MCF 10A (cell line): ENCODE measurements around the gene CTNNA2. TPM values are rescaled to one million over a fixed set of nuclear protein-coding genes. Genes with fewer than 3 reads are reported as not detected.

Experiments
- BruUV-seq: library from RNA; stranded (reverse); fragments of 400-500 nt; replicated peaks from 2 replicates; lab custom pipeline; 2021; lab: Mats Ljungman, UMichigan
- CTCF ChIA-PET: fragments of 300-600 bp; sonication (Branson Sonifier 250); formaldehyde crosslinking; extraction: SDS; loops from one replicate; lab custom pipeline; 2021; ENCODE audit warnings: antibody characterized with exemption, inconsistent platforms; lab: Yijun Ruan, JAX
- POLR2A ChIA-PET: fragments of 300-600, 350-650 bp; sonication (Branson Sonifier 250); formaldehyde crosslinking; extraction: SDS; loops from one replicate; lab custom pipeline; 2020; ENCODE audit warnings: antibody characterized with exemption, inconsistent platforms; lab: Yijun Ruan, JAX
- DNase-seq: peaks from one replicate; pipeline ENCODE4 v3.0.0-alpha.2; 2018; ENCODE audit not compliant: unreplicated experiment
- H3K27ac Mint-ChIP-seq: one replicate; pipeline ENCODE4 v1.8.0; 2022; ENCODE audit warnings: mild to moderate bottlenecking, low read depth, mixed read lengths; ENCODE audit not compliant: unreplicated experiment
- H3K27me3 Mint-ChIP-seq: one replicate; pipeline ENCODE4 v1.8.0; 2022; ENCODE audit warnings: mixed read lengths; ENCODE audit not compliant: insufficient read depth, unreplicated experiment
- H3K36me3 Mint-ChIP-seq: one replicate; pipeline ENCODE4 v1.8.0; 2022; ENCODE audit warnings: mild to moderate bottlenecking, moderate library complexity, mixed read lengths; ENCODE audit not compliant: insufficient read depth, unreplicated experiment
- H3K4me1 Mint-ChIP-seq: one replicate; pipeline ENCODE4 v1.8.0; 2022; ENCODE audit warnings: mixed read lengths; ENCODE audit not compliant: insufficient read depth, unreplicated experiment
- H3K4me3 Mint-ChIP-seq: one replicate; pipeline ENCODE4 v1.8.0; 2022; ENCODE audit warnings: mild to moderate bottlenecking, moderate library complexity, mixed read lengths; ENCODE audit not compliant: unreplicated experiment
- H3K9me3 Mint-ChIP-seq: one replicate; pipeline ENCODE4 v1.8.0; 2022; ENCODE audit warnings: mixed read lengths; ENCODE audit not compliant: unreplicated experiment
- intact Hi-C: fragments of 100-400 bp; cut with micrococcal nuclease; formaldehyde crosslinking; loops from 2 replicates; pipeline ENCODE4 v1.14.1; 2022
- total RNA-seq: library from RNA; stranded (reverse); gene quantifications from 2 replicates; pipeline ENCODE4 v1.2.3, GENCODE V29; 2022
- TF ChIP-seq, protein P1 (sequence below): fragments of 200-600 bp; IDR thresholded peaks from one replicate; pipeline ENCODE4 v1.8.0; 2022; ENCODE audit warnings: antibody characterized with exemption, mild to moderate bottlenecking; ENCODE audit not compliant: unreplicated experiment

CTNNA2 gene
- total RNA-seq, 1 experiment from 2014 or later, result not detected

DNA sequence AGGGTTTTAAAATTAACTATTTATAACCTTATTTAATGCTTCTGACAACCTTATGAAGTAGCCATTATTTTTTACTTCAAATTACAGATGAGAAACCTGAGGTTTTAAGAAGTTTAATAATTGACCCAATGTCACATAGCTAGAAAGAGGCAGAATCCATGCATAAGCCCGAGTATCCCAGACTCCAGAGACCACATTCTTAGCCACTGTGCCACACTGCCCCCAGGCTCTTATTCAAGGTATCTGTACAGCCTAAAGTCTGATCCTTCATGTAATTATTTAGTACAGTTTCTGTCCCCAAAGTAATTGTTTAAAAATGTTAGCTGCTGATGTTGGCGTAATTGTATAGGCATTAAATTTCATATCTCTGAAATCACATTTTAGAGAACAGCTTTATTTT lies 916.4 kb downstream of the CTNNA2 start:
- H3K4me1 Mint-ChIP-seq, result no peaks in the 10 kb centered on the region
- DNase-seq, result no peak
- H3K27ac Mint-ChIP-seq, result no peak overlapping the region
- H3K4me3 Mint-ChIP-seq, result no peak overlapping the region
- intact Hi-C loops, result no loop called here
- TF ChIP-seq, protein P1, sequence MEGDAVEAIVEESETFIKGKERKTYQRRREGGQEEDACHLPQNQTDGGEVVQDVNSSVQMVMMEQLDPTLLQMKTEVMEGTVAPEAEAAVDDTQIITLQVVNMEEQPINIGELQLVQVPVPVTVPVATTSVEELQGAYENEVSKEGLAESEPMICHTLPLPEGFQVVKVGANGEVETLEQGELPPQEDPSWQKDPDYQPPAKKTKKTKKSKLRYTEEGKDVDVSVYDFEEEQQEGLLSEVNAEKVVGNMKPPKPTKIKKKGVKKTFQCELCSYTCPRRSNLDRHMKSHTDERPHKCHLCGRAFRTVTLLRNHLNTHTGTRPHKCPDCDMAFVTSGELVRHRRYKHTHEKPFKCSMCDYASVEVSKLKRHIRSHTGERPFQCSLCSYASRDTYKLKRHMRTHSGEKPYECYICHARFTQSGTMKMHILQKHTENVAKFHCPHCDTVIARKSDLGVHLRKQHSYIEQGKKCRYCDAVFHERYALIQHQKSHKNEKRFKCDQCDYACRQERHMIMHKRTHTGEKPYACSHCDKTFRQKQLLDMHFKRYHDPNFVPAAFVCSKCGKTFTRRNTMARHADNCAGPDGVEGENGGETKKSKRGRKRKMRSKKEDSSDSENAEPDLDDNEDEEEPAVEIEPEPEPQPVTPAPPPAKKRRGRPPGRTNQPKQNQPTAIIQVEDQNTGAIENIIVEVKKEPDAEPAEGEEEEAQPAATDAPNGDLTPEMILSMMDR, result no peak
- H3K27me3 Mint-ChIP-seq, result no peaks in the 10 kb centered on the region
- ChIA-PET CTCF (interaction anchor here (0.6 kb wide), 1 partner anchor 1838 kb away, joined by 3 read pairs; no protein-coding TSS in a partner anchor), POLR2A (interaction anchor here (1.3 kb wide), 1 partner anchor 9 kb away, joined by 3 read pairs; no protein-coding TSS in a partner anchor)
- no peaks in the 10 kb centered on the region for H3K36me3 Mint-ChIP-seq
- no TSS peak for BruUV-seq
- H3K9me3 Mint-ChIP-seq, result no peaks in the 10 kb centered on the region

- POLR2A ChIA-PET, result interaction anchor here (1.0 kb wide), 1 partner anchor 8 kb away, joined by 3 read pairs; no protein-coding TSS in a partner anchor
- H3K27me3 Mint-ChIP-seq, result no peaks in the 10 kb centered on the region
- H3K9me3 Mint-ChIP-seq, result no peaks in the 10 kb centered on the region
- no peak overlapping the region for H3K27ac Mint-ChIP-seq
- no peak for DNase-seq
- CTCF ChIA-PET, result no interaction called here
- intact Hi-C loops, result no loop called here
- H3K4me3 Mint-ChIP-seq, result no peak overlapping the region
- H3K36me3 Mint-ChIP-seq, result no peaks in the 10 kb centered on the region
- BruUV-seq, result no TSS peak
- H3K4me1 Mint-ChIP-seq, result no peaks in the 10 kb centered on the region
- TF ChIP-seq, protein P1, result no peak
These were observed 925.1 kb downstream of the CTNNA2 start for GRCh38 chr2:80437959-80438358.

- H3K36me3 Mint-ChIP-seq, result no peaks in the 10 kb centered on the region
- intact Hi-C loops, result no loop called here
- TF ChIP-seq, protein P1, result no peak
- ChIA-PET POLR2A (interaction anchor here (1.0 kb wide), 1 partner anchor 9 kb away, joined by 3 read pairs; no protein-coding TSS in a partner anchor), CTCF (interaction anchor here (0.7 kb wide), 1 partner anchor 109 kb away, joined by 4 read pairs; no protein-coding TSS in a partner anchor)
- no peak overlapping the region for H3K27ac Mint-ChIP-seq
- no peak overlapping the region for H3K4me3 Mint-ChIP-seq
- no peak for DNase-seq
- H3K9me3 Mint-ChIP-seq, result no peaks in the 10 kb centered on the region
- H3K4me1 Mint-ChIP-seq, result no peaks in the 10 kb centered on the region
- no TSS peak for BruUV-seq
- H3K27me3 Mint-ChIP-seq, result no peaks in the 10 kb centered on the region
These were observed 925.8 kb downstream of the CTNNA2 start for GRCh38 chr2:80438686-80439085.

GRCh38 chr2:80454628-80455027 lies 941.8 kb downstream of the CTNNA2 start:
- Mint-ChIP-seq H3K4me3 (no peak overlapping the region), H3K36me3 (no peaks in the 10 kb centered on the region), H3K27me3 (no peaks in the 10 kb centered on the region), H3K4me1 (peaks cover 4% of the 10 kb centered on the region), H3K27ac (no peak overlapping the region), H3K9me3 (no peaks in the 10 kb centered on the region)
- ChIA-PET CTCF (interaction anchor here (1.0 to 1.3 kb wide), 2 partner anchors 9 to 14 kb away, joined by 3 to 4 read pairs; no protein-coding TSS in a partner anchor), POLR2A (no interaction called here)
- DNase-seq, result no peak
- no TSS peak for BruUV-seq
- intact Hi-C loops, result no loop called here
- TF ChIP-seq, protein P1, result no peak
